ENCODE data around the gene R3HDM4. TPM values are rescaled to one million over a fixed set of nuclear protein-coding genes. Genes with fewer than 3 reads are reported as not detected.
"Not testable (repeated sequence)": the region's sequence is repeated elsewhere in the genome, so short reads cannot be mapped to it uniquely, and the experiment has no call there.

R3HDM4 gene
- total RNA-seq, 1 experiment from 2014 or later: 47.5 TPM

- H3K4me3 ChIP-seq (ENCODE audit: insufficient read depth, low read depth, low read length): no peak within 1 kb of the TSS
- no peaks in the 10 kb centered on the region for H3K36me3 ChIP-seq (replicated peaks; ENCODE audit: control insufficient read depth, insufficient read depth, low read length)
- no peak for DNase-seq
- no peaks in the 10 kb centered on the region for H3K27me3 ChIP-seq (ENCODE audit: control insufficient read depth, insufficient read depth, low read length)
These were observed 60.6 kb downstream of the R3HDM4 start, which contains the start of gene ELANE for GRCh38 chr19:852136-853013. TSS of gene ELANE (plus strand) at chr19:852303. CDS start at chr19:852329, 26 bp downstream.

GRCh38 chr19:850979-851335, 62.1 kb downstream of the R3HDM4 start:
- H3K36me3 ChIP-seq (replicated peaks; ENCODE audit: control insufficient read depth, insufficient read depth, low read length): no peaks in the 10 kb centered on the region
- no peak overlapping the region for H3K4me3 ChIP-seq (ENCODE audit: insufficient read depth, low read depth, low read length)
- H3K27me3 ChIP-seq (ENCODE audit: control insufficient read depth, insufficient read depth, low read length): no peaks in the 10 kb centered on the region
- no peak for DNase-seq

- Histone ChIP-seq H3K36me3 (replicated peaks; ENCODE audit: control insufficient read depth, insufficient read depth, low read length) (no peaks in the 10 kb centered on the region), H3K27me3 (ENCODE audit: control insufficient read depth, insufficient read depth, low read length) (no peaks in the 10 kb centered on the region), H3K4me3 (ENCODE audit: insufficient read depth, low read depth, low read length) (no peak overlapping the region)
- DNase-seq: peak; percentile 77
These were observed 62.6 kb downstream of the R3HDM4 start for GRCh38 chr19:850221-850978.

- H3K4me3 ChIP-seq (ENCODE audit: insufficient read depth, low read depth, low read length); H3K36me3 ChIP-seq (replicated peaks; ENCODE audit: control insufficient read depth, insufficient read depth, low read length); H3K27me3 ChIP-seq (ENCODE audit: control insufficient read depth, insufficient read depth, low read length); DNase-seq: not testable (repeated sequence)
These were observed 63.8 kb downstream of the R3HDM4 start for GRCh38 chr19:849195-849594.

- Histone ChIP-seq H3K4me3 (ENCODE audit: insufficient read depth, low read depth, low read length) (no peak overlapping the region), H3K36me3 (replicated peaks; ENCODE audit: control insufficient read depth, insufficient read depth, low read length) (no peaks in the 10 kb centered on the region), H3K27me3 (ENCODE audit: control insufficient read depth, insufficient read depth, low read length) (peaks cover 9% of the 10 kb centered on the region)
- DNase-seq: no peak
These were observed 64.6 kb downstream of the R3HDM4 start for GRCh38 chr19:848386-848921.

Other genes starting within 250 kb of the R3HDM4 start
- gene FSTL3, start 236.8 kb downstream of the R3HDM4 start, total RNA-seq (2014; rRNA removed; shearing (Covaris generic)): 7.4 and 9.7 TPM in 2 replicates
- gene PRSS57, start 217.8 kb downstream of the R3HDM4 start, total RNA-seq (2014; rRNA removed; shearing (Covaris generic)): not detected in 2 replicates
- 28.7 and 34.6 TPM in 2 replicates for gene PALM, start 204.3 kb downstream of the R3HDM4 start, total RNA-seq (2014; rRNA removed; shearing (Covaris generic))
- 0.11 and 0.31 TPM in 2 replicates for gene MISP, start 162.1 kb downstream of the R3HDM4 start, total RNA-seq (2014; rRNA removed; shearing (Covaris generic))
- 460 and 481 TPM in 2 replicates for gene PTBP1, start 115.8 kb downstream of the R3HDM4 start, total RNA-seq (2014; rRNA removed; shearing (Covaris generic))
- gene PLPPR3, start 91.3 kb downstream of the R3HDM4 start, total RNA-seq (2014; rRNA removed; shearing (Covaris generic)): 52.0 and 53.8 TPM in 2 replicates
- 0.85 and 1.3 TPM in 2 replicates for gene AZU1, start 85.4 kb downstream of the R3HDM4 start, total RNA-seq (2014; rRNA removed; shearing (Covaris generic))
- gene PRTN3, start 72.2 kb downstream of the R3HDM4 start, total RNA-seq (2014; rRNA removed; shearing (Covaris generic)): 0.66 TPM in 1 of 2 replicates, not detected in the other
- not detected in 2 replicates for gene ELANE, start 60.9 kb downstream of the R3HDM4 start, total RNA-seq (2014; rRNA removed; shearing (Covaris generic))
- 1.4 and 1.5 TPM in 2 replicates for gene CFD, start 53.6 kb downstream of the R3HDM4 start, total RNA-seq (2014; rRNA removed; shearing (Covaris generic))
- gene MED16, start 20.0 kb downstream of the R3HDM4 start, total RNA-seq (2014; rRNA removed; shearing (Covaris generic)): 29.5 and 36.2 TPM in 2 replicates
- gene RNU6-9, start 19.7 kb downstream of the R3HDM4 start, total RNA-seq (2014; rRNA removed; shearing (Covaris generic)): not detected in 2 replicates
- 0.67 and 1.4 TPM in 2 replicates for gene KISS1R, start 4.1 kb upstream of the R3HDM4 start, total RNA-seq (2014; rRNA removed; shearing (Covaris generic))
- gene ARID3A, start 12.8 kb upstream of the R3HDM4 start, total RNA-seq (2014; rRNA removed; shearing (Covaris generic)): 85.4 and 92.6 TPM in 2 replicates
- gene WDR18, start 71.1 kb upstream of the R3HDM4 start, total RNA-seq (2014; rRNA removed; shearing (Covaris generic)): 107 and 140 TPM in 2 replicates
- gene GRIN3B, start 87.2 kb upstream of the R3HDM4 start, total RNA-seq (2014; rRNA removed; shearing (Covaris generic)): 0.03 and 0.07 TPM in 2 replicates
- gene TMEM259, start 107.9 kb upstream of the R3HDM4 start, total RNA-seq (2014; rRNA removed; shearing (Covaris generic)): 153 and 185 TPM in 2 replicates
- gene RNU6-2, start 108.3 kb upstream of the R3HDM4 start, total RNA-seq (2014; rRNA removed; shearing (Covaris generic)): not detected in 2 replicates
- gene CNN2, start 113.4 kb upstream of the R3HDM4 start, total RNA-seq (2014; rRNA removed; shearing (Covaris generic)): 440 and 495 TPM in 2 replicates
- gene ABCA7, start 126.9 kb upstream of the R3HDM4 start, total RNA-seq (2014; rRNA removed; shearing (Covaris generic)): 17.9 and 19.7 TPM in 2 replicates
- 46.0 and 48.7 TPM in 2 replicates for gene ARHGAP45, start 153.9 kb upstream of the R3HDM4 start, total RNA-seq (2014; rRNA removed; shearing (Covaris generic))
- 226 and 283 TPM in 2 replicates for gene POLR2E, start 182.2 kb upstream of the R3HDM4 start, total RNA-seq (2014; rRNA removed; shearing (Covaris generic))
- 620 and 671 TPM in 2 replicates for gene GPX4, start 190.8 kb upstream of the R3HDM4 start, total RNA-seq (2014; rRNA removed; shearing (Covaris generic))